GM10266 (cell line): Measurements from ENCODE around the gene ORM1.
"Not testable (repeated sequence)": the region's sequence is repeated elsewhere in the genome, so short reads cannot be mapped to it uniquely, and the experiment has no call there.

Source experiments
- DNase-seq: peaks from one replicate; pipeline ENCODE4 v3.0.0; 2012; ENCODE audit errors: extremely low spot score
- TF ChIP-seq, protein P1 (sequence below): IDR thresholded peaks from 2 replicates; pipeline ENCODE4 v1.5.1; 2012; ENCODE audit warnings: mild to moderate bottlenecking, low read depth; ENCODE audit not compliant: control insufficient read depth, insufficient read depth; ENCODE audit errors: missing control alignments

The ORM1 gene

GRCh38 chr9:114324492-114324891, 1.6 kb downstream of the ORM1 start:
- DNase-seq, result no peak
- TF ChIP-seq, protein P1, sequence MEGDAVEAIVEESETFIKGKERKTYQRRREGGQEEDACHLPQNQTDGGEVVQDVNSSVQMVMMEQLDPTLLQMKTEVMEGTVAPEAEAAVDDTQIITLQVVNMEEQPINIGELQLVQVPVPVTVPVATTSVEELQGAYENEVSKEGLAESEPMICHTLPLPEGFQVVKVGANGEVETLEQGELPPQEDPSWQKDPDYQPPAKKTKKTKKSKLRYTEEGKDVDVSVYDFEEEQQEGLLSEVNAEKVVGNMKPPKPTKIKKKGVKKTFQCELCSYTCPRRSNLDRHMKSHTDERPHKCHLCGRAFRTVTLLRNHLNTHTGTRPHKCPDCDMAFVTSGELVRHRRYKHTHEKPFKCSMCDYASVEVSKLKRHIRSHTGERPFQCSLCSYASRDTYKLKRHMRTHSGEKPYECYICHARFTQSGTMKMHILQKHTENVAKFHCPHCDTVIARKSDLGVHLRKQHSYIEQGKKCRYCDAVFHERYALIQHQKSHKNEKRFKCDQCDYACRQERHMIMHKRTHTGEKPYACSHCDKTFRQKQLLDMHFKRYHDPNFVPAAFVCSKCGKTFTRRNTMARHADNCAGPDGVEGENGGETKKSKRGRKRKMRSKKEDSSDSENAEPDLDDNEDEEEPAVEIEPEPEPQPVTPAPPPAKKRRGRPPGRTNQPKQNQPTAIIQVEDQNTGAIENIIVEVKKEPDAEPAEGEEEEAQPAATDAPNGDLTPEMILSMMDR, result no peak

DNA sequence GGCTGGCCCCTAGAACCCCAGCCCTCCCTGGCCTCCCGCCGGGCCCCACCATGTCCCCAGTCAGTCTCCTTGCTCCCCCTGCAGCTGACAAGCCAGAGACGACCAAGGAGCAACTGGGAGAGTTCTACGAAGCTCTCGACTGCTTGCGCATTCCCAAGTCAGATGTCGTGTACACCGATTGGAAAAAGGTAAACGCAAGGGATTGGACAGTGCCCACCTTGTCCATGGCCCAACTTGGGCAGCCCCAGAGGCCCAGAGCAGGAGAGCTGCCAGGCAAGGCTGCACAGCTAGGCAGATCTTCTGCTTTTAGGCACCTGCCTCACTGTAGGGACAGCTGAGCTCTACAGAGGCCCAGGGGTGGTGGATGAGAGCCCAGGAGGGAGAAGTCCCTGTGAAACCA, 2.1 kb downstream of the ORM1 start:
- DNase-seq, result not testable (repeated sequence)

DNA sequence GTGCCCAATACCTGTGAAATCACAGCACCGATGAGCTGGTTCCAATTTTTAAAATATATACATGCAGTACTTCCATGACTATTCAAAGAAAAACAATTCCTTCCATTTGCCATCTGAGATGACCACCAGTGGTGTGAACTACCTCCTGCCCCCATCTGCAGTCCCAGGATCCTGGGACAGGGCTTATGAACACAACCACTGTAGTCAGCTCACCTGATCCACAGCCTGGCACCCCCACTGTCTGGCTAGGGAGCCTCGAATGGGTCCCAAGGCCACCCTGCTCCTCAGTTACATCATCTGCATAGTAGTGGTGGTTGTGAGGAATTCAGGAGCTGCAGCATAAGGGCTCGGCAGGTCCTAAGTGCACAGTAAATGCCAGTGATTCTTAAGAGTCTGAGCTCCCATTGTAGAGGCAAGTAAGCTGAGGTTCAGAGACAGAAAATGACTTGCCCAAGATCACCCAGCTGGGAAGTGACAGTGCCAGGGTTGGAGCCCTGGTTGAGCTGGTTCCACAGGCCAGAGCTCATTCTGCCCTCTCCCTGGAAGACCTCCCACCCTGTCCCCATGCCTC, 2.9 kb downstream of the ORM1 start:
- DNase-seq, result not testable (repeated sequence)

GRCh38 chr9:114327749-114328148, 4.9 kb downstream of the ORM1 start:
- no peak for DNase-seq
- TF ChIP-seq, protein P1, result no peak

DNA sequence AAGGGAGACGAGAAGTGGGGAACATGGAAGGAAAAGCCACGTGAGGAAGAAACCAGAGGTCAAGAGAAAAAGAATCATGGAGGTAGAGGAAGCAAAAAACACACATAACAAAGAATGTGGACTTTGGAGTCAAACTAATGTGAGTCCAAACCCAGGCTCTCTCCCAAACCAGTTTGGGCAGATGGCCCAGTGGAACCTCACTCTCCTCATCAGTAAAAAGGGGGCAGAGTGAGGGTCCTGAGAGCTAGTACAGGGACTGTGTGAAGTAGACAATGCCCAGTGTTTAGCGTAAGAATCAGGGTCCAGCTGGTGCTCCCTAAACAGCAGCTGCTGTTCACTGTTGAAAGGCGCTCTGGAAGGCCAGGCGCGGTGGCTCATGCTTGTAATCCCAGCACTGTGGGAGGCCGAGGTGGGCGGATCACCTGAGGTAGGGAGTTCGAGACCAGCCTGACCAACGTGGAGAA, 5.5 kb downstream of the ORM1 start:
- DNase-seq, result not testable (repeated sequence)

GRCh38 chr9:114328937-114329624, 6.2 kb downstream of the ORM1 start:
- not testable (repeated sequence) for DNase-seq

- DNase-seq, result not testable (repeated sequence)
These were observed 6.7 kb downstream of the ORM1 start, which contains the start of gene ORM2 for GRCh38 chr9:114329625-114330022. TSS of gene ORM2 (plus strand) at chr9:114329869. CDS start at chr9:114329905, 36 bp downstream.

DNA sequence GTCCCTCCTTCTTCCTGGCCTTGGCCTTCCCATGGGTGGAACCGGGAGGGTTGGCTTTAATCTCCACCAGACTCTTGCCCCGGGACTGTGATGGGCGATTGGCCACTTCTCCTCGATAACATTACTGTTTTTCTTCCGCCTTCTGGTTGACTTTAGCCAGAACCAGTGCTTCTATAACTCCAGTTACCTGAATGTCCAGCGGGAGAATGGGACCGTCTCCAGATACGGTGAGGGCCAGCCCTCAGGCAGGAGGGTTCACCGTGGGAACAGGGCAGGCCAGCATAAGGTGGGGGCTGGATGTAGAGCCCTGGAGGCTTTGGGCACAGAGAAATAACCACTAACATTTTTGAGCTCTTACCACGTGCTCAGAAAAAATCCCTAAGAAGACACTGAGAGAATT, 7.7 kb downstream of the ORM1 start:
- DNase-seq, result no peak
- TF ChIP-seq, protein P1, result no peak

GRCh38 chr9:114331229-114332195, 8.6 kb downstream of the ORM1 start:
- DNase-seq, result not testable (repeated sequence)

GRCh38 chr9:114332474-114333040, 9.7 kb downstream of the ORM1 start:
- not testable (repeated sequence) for DNase-seq

DNA sequence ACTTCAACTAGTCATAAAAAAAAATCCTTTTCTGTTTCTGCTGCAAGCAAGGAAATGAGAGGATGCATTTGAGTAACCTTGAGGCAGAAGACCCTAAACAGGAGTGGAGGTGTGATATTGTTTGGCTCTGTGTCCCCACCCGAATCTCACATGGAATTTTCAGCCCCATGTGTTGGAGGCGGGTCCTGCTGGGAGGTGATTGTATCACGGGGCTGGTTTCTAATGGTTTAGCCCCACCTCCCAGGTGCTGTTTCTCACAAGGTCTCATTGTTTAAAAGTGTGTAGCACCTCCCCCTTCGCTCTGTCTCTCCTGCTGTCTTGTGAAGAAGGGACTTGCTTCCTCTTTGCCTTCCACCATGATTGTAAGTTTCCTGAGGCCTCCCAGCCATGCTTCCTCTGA, 10.8 kb downstream of the ORM1 start:
- DNase-seq, result not testable (repeated sequence)
